GM12801 (cell line): Measurements from ENCODE around the gene CCNQ.

Source experiments
- CTCF ChIP-seq: IDR thresholded peaks from one replicate; pipeline ENCODE4 v1.5.1; 2011; ENCODE audit warnings: control low read depth; ENCODE audit not compliant: insufficient read length; ENCODE audit errors: extremely low read depth

Gene CCNQ

GRCh38 chrX:153639177-153640044 lies 40.5 kb upstream of the CCNQ start:
- TF ChIP-seq CTCF: no peak

- no peak for TF ChIP-seq CTCF
Measured at GRCh38 chrX:153638436-153639176, 39.7 kb upstream of the CCNQ start.

- TF ChIP-seq CTCF: no peak
Measured at GRCh38 chrX:153638041-153638371, 39.1 kb upstream of the CCNQ start.

- no peak for TF ChIP-seq CTCF
Measured at GRCh38 chrX:153637121-153638040, 38.4 kb upstream of the CCNQ start.

GRCh38 chrX:153636716-153637115 lies 37.8 kb upstream of the CCNQ start:
- no peak for TF ChIP-seq CTCF

- TF ChIP-seq CTCF: no peak
Measured at GRCh38 chrX:153635788-153636668, 37.1 kb upstream of the CCNQ start.
